ENCODE data around the gene NPW.

The NPW gene

GRCh38 chr16:2056077-2056476 lies 36.5 kb downstream of the NPW start:
- no peak for DNase-seq

GRCh38 chr16:2056681-2057407 lies 37.3 kb downstream of the NPW start:
- DNase-seq = no peak

- DNase-seq = no peak
Observed at GRCh38 chr16:2057438-2057837, 37.9 kb downstream of the NPW start.

- DNase-seq = no peak
Observed at GRCh38 chr16:2058420-2058819, 38.8 kb downstream of the NPW start.

GRCh38 chr16:2058872-2059271 lies 39.3 kb downstream of the NPW start:
- peak; percentile 60 for DNase-seq

- no peak for DNase-seq
Observed at GRCh38 chr16:2060346-2060745, 40.8 kb downstream of the NPW start.

GRCh38 chr16:2061023-2061422 lies 41.4 kb downstream of the NPW start:
- no peak for DNase-seq

- DNase-seq = no peak
Observed at GRCh38 chr16:2061526-2061925, 41.9 kb downstream of the NPW start.

- DNase-seq = no peak
Observed at GRCh38 chr16:2062801-2063200, 43.2 kb downstream of the NPW start.

- DNase-seq = no peak
Observed at GRCh38 chr16:2063861-2064260, 44.3 kb downstream of the NPW start.

- no peak for DNase-seq
Observed at GRCh38 chr16:2064368-2064945, 44.9 kb downstream of the NPW start.

GRCh38 chr16:2066139-2066538 lies 46.6 kb downstream of the NPW start:
- no peak for DNase-seq
